Thyroid gland (tissue), 4 donors: ENCODE results near the gene AGMO. TPM values are rescaled to one million over a fixed set of nuclear protein-coding genes. Genes with fewer than 3 reads are reported as not detected.

Experiments
- DNase-seq, 2 donors: peaks; one replicate each; pipeline ENCODE4 v3.0.0-alpha.2; 2019
- H3K27ac ChIP-seq, 3 donors: fragments of 200-600 bp; sonication (generic); 1 replicate in 2 of 3; 2 replicates in 1 of 3; pipeline ENCODE4 v1.5.1; 2016 to 2019; ENCODE audit warnings: mild to moderate bottlenecking in 1 of 3, moderate library complexity in 1 of 3
- H3K27me3 ChIP-seq: fragments of 200-600 bp; sonication (generic); one replicate; pipeline ENCODE4 v1.5.1; 2019
- H3K36me3 ChIP-seq, 2 donors: fragments of 200-600 bp; sonication (generic); one replicate each; pipeline ENCODE4 v1.5.1; 2016 to 2019
- H3K4me1 ChIP-seq, 2 donors: fragments of 200-600 bp; sonication (generic); one replicate each; pipeline ENCODE4 v1.5.1; 2017 to 2019
- H3K4me3 ChIP-seq, 3 donors: fragments of 200-600 bp; sonication (generic); replicated peaks in 1 of 3; 1 replicate in 2 of 3; 2 replicates in 1 of 3; pipeline ENCODE4 v1.5.1; 2016; ENCODE audit warnings: mild to moderate bottlenecking in 1 of 3
- H3K9me3 ChIP-seq: fragments of 200-600 bp; sonication (generic); one replicate; pipeline ENCODE4 v1.5.1; 2017
- CTCF ChIP-seq, 6 experiments: fragments of 200-600 bp in 3 of 6; fragments of 450-650 bp in 3 of 6; sonication (generic) in 3 of 6; IDR thresholded peaks; one replicate each; pipeline ENCODE4 v1.5.1; 2016 to 2019; ENCODE audit warnings: antibody characterized with exemption in 6 of 6, mild to moderate bottlenecking in 2 of 6, inconsistent platforms in 1 of 6, moderate library complexity in 1 of 6
- POLR2A ChIP-seq, 2 donors: fragments of 450-650 bp; IDR thresholded peaks; one replicate each; pipeline ENCODE4 v1.6.1; 2017; ENCODE audit warnings: antibody characterized with exemption in 2 of 2, mild to moderate bottlenecking in 2 of 2, moderate library complexity in 1 of 2
- WGBS, 2 donors: methylation state at CpG; one replicate each; pipeline ENCODE4 v1.1.5; 2017; 5-methylcytosine and 5-hydroxymethylcytosine counted together
- intact Hi-C: fragments of 100-400 bp; cut with DNase I; formaldehyde crosslinking; loops from one replicate; pipeline ENCODE4 v1.15.1; 2023
- total RNA-seq, 4 donors: library from RNA; depleted of rRNA; stranded (reverse); fragments of >200 nt; gene quantifications; one replicate each; pipeline ENCODE4 v1.2.3, GENCODE V29; 2016

The AGMO gene
- total RNA-seq, 4 donors from 2014 or later: 0.83 to 2.0 (median 1.8) TPM

GRCh38 chr7:15452670-15453069, 109.1 kb downstream of the AGMO start:
- TF ChIP-seq CTCF (IDR thresholded peaks at IDR 0.05) (no peak), POLR2A (IDR thresholded peaks at IDR 0.05) (no peak)
- no peak for DNase-seq
- H3K9me3 ChIP-seq: no peaks in the 10 kb centered on the region
- H3K36me3 ChIP-seq: no peaks in the 10 kb centered on the region
- WGBS, 2 donors: 91 to 97% methylated on average over 3 of the region's 3 CpGs
- intact Hi-C loops: no loop called here
- H3K4me3 ChIP-seq: no peak overlapping the region
- H3K27me3 ChIP-seq: no peaks in the 10 kb centered on the region
- H3K27ac ChIP-seq: no peak overlapping the region
- H3K4me1 ChIP-seq: no peaks in the 10 kb centered on the region

GRCh38 chr7:15446722-15447121, 115.1 kb downstream of the AGMO start:
- WGBS, 2 donors: 66 to 71% methylated on average over 2 of the region's 2 CpGs
- H3K36me3 ChIP-seq: no peaks in the 10 kb centered on the region
- H3K27ac ChIP-seq: no peak overlapping the region
- no peak for DNase-seq
- TF ChIP-seq CTCF (IDR thresholded peaks at IDR 0.05) (no peak), POLR2A (IDR thresholded peaks at IDR 0.05) (no peak)
- no peaks in the 10 kb centered on the region for H3K9me3 ChIP-seq
- H3K27me3 ChIP-seq: no peaks in the 10 kb centered on the region
- H3K4me1 ChIP-seq: no peaks in the 10 kb centered on the region
- no peak overlapping the region for H3K4me3 ChIP-seq
- intact Hi-C loops: no loop called here

- Histone ChIP-seq H3K36me3 (no peaks in the 10 kb centered on the region), H3K9me3 (no peaks in the 10 kb centered on the region), H3K4me1 (no peaks in the 10 kb centered on the region), H3K27ac (no peak overlapping the region), H3K4me3 (no peak overlapping the region), H3K27me3 (no peaks in the 10 kb centered on the region)
- DNase-seq: no peak
- 0 to 51% methylated on average over 1 of the region's 1 CpG for WGBS, 2 donors
- intact Hi-C loops: no loop called here
- TF ChIP-seq POLR2A (IDR thresholded peaks at IDR 0.05) (no peak), CTCF (IDR thresholded peaks at IDR 0.05) (no peak)
These were observed 115.5 kb downstream of the AGMO start for GRCh38 chr7:15446280-15446679.

- H3K27me3 ChIP-seq: no peaks in the 10 kb centered on the region
- DNase-seq: no peak
- no peaks in the 10 kb centered on the region for H3K36me3 ChIP-seq
- no peak overlapping the region for H3K27ac ChIP-seq
- intact Hi-C loops: no loop called here
- no peaks in the 10 kb centered on the region for H3K4me1 ChIP-seq
- no peaks in the 10 kb centered on the region for H3K9me3 ChIP-seq
- TF ChIP-seq POLR2A (IDR thresholded peaks at IDR 0.05): no peak
- no peak for TF ChIP-seq CTCF (IDR thresholded peaks at IDR 0.05)
- WGBS, 2 donors: 84 to 88% methylated on average over 1 of the region's 1 CpG
- no peak overlapping the region for H3K4me3 ChIP-seq
These were observed 119.9 kb downstream of the AGMO start for GRCh38 chr7:15441915-15442314.

GRCh38 chr7:15440482-15440881, 121.3 kb downstream of the AGMO start:
- Histone ChIP-seq H3K9me3 (no peaks in the 10 kb centered on the region), H3K4me3 (no peak overlapping the region), H3K4me1 (no peaks in the 10 kb centered on the region), H3K27me3 (no peaks in the 10 kb centered on the region), H3K27ac (no peak overlapping the region), H3K36me3 (no peaks in the 10 kb centered on the region)
- TF ChIP-seq POLR2A (IDR thresholded peaks at IDR 0.05) (no peak), CTCF (IDR thresholded peaks at IDR 0.05) (no peak)
- DNase-seq: no peak
- 96% methylated on average over 3 of the region's 3 CpGs for WGBS, 2 donors
- intact Hi-C loops: no loop called here
